Stimulated activated CD4-positive, alpha-beta T cell treated with anti-CD3 and anti-CD28 coated beads, Interleukin-15, amount 100 ng/mL, for 24 hours (primary cell): ENCODE data around the gene DIAPH3.

Experiments
- DNase-seq: peaks from one replicate; pipeline ENCODE4 v3.0.0-alpha.2; 2020

Gene DIAPH3

DNA sequence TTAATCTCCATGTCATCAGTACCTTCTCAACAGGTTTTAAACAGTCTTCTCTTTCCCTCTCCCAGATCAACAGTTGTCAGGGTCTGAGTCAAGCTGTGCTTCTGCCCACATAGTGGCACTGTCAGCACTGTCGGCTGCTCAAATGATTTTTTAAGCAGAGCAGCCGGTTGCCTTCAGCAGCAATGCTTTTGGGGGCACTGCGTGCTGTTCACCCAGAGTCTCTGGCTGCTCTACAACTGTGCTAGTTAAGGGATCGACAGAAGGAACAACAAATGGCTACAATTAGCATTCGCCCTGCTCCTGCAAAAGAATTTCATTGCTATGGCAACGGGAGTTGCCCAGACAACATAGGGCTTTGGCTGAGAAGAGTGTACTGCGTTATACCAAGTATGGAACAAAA is 412.9 kb downstream of the DIAPH3 start:
- DNase-seq: no peak

DNA sequence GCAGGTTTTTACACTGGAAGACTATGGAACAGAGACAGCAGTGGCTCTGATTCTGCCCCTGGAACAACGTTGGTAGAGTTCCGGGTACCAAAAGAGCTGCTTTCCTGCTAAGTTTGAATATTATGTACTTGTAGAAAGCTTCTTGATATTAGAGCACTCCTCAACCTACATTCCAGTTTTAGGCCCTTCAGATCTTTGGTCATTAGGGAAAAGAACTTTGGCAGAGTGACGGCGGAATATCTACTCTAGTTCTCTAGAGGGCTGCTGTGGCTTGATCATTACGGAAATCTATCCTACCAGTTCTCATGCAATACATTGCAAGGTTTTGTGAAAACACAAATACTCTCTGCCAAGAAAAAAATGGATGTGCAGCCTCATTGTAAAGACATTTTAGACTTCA is 415.7 kb downstream of the DIAPH3 start:
- no peak for DNase-seq

DNA sequence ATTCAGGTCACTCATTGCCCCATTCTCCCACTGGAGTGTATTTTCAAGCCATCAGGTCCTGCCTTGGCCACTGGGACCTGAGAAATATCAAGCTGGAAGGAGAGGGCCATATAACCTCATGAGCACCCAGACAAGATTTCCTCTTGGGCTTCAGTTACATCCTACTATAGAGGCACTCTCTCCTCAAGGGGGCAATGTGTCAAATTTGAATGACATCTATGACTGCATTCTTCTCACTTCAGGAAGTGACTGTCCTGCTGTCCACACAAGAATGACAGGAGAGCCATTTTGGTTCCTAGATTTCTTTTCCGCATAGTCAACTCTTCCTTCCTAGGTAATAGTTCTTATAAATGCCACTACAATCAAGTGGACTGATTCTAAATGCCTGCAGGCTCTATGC is 416.2 kb downstream of the DIAPH3 start:
- no peak for DNase-seq

DNA sequence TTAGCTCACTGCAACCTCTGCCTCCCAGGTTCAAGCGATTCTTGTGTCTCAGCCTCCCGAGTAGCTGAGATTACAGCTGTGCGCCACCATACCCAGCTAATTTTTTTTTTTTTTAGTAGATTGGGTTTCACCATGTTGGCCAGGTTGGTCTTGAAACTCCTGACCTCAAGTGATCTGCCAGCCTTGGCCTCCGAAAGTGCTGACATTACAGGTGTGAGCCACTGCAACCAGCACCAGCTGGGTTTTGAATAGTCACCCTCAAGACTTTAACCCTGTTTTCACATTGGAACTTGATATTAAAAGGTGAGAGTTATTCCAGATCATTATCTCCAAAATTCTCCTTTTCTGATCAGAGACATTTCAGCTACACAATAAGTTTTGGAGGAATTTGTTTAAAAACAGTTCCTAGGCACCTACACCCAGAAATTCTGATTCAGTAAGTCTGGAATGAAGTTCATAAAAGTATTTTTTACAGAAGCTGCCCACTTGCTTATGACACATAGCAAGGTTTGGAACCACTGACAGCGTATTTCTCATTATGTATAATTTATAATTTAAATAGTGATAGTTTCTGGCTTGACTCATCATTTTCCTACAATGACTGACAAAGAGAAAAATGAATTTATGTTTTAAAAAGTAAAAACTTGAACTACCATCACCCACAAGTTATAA is 417.3 kb downstream of the DIAPH3 start:
- DNase-seq: no peak

DNA sequence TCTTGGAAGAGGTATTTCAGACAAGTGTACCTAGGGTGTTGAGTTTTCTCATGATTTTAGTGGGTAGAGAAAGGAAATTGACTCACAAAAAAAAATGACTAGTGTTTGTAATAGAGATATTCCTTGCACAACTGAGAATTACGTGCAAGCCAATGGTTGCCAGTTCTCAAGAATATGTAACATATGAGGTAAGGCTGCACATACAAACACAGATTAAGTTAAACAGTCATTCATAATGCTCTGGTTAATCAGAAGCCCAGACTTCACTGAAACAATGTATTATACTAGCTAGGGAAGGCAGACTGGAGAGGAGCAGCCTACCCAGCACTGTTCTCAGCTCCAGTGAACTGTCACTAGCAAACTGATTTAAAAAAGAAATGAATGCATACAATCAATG is 418.3 kb downstream of the DIAPH3 start:
- no peak for DNase-seq

DNA sequence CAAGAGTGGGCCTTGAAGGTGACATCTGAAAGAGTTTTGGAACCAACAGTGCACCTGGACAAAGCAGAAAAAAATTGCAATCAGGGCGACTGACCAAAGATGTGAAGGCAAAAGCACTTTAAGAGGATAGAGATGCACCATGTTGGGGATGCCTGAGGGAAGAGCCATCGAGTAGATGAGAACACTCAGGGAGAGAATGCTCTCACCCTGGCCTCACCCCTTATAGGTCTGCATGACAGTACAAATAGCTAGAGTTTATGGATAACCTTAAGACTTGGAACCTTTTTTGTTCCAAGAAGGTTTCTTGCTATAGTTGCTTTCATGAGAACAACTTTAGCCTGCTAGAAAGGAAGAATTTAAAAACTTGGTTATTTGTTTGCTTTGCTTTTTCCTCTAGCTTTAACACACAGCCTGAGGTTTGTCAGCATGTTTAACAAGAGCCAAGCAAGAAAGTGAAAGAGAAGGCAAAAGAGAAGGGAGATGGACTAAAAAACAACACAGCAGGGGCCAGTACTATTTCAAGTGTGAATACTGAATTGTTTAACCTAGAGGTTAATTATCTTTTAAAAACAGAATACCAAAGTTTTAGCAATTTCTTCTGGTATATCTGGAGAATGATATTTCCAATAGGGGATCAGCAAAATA is 418.9 kb downstream of the DIAPH3 start:
- no peak for DNase-seq

DNA sequence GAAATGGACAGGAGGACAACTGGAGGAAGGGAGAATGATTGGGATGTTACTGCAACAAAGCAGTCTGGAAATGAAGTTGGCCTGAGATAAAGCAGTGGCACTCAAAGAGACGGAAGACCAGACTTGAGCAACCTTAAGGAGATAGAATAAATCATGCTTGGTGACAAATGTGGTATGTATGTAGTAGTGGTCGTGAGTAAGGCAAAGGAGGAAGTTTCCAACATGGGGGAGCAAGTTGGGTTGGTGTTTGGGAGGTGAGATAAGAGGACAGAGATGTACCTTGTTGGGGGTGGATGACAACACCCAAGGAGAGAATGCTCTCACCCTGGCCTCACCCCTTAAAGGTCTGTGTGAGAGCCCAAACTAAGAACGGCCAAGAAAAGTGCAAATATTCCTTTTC is 420.5 kb downstream of the DIAPH3 start:
- no peak for DNase-seq

DNA sequence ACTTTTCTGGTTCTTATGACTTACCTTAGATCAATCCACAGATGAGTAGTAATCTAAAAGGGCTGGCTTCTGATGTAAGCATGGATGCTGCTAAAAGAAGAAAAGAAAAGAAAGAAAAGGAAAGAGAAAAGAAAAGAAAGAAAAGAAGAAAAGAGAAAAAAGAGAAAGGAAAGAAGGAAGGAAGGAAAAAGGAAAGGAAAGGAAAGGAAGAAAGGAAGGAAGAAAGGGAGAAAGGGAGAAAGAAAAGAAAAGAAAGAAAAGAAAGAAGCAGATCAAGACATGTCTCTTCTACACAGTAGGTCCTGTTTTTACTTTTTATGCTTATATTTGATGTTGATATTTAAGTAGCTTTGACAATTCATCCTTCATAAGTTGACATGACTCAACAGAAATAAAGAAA is 421.3 kb downstream of the DIAPH3 start:
- no peak for DNase-seq

DNA sequence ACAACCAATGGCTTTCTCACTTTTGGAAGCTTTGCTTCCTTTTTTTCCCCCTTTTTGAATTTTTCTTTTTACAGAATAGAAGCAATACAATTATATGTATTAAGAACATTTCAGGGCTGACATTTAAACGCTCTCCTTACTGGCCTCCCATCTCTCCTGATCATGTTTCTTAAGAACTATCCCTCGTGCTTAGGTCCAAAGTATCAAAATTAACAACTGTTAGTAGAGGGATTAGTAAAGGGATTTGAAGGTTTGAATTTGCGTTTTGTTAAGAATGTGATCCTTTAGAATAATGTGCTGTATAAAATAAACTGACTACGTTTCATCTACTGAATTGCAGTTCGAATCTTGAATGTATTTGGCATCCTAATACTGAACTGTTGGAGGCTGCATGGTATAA is 424.8 kb downstream of the DIAPH3 start:
- no peak for DNase-seq

DNA sequence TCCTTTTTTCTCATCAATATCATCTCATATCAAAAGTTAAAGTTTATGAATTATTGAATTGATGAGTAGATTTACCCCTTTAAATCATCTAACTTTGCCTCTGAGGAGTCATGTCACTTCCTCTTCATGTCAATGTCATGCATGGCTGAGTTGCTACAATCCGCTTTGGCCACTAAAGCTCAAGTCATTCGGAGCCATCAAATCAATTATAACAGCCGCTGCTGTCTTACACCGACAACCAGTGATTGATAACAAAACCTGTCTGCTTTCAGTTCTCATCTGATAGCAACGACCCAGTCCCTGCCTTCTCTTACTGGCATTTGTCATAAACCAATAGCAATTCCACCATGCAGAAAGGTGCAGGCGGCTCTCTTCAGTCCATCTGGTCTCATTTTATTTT is 429.3 kb downstream of the DIAPH3 start:
- DNase-seq: no peak

DNA sequence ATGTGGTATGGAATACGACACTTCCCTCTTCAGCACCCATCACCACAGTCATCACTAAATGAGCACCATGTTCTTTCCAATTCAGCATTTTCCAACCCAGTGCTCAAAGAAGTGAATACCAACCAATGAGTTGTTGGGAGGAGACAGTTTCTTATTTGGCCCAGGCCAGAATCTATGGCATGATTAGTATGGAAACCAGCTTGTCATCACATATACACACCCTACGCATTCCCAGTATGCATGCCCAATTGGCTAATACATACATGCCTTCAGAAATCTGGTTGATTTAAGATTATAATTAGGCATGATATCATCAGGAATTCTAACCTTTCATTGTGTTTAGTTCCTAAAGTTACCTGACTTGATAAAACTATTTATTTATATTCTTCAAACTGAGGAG is 430.0 kb downstream of the DIAPH3 start:
- no peak for DNase-seq

DNA sequence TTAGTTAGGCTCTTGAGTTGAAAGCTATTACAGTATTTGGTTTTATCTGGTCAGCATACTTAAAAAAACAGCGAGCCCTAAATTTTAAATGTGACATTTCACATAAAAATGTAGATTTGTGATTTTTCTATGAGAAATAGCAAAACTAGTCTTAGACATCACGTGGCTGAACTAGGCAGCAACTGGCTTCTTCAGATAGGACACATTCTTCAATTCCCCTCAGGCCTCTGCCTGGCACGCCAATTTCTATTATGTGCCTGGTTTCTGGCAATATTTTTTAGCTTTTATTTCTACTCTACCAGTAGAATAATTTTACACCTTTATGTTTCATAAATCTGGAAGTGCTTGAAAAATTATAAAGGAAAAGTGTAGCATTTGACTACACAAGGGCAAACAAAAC is 433.7 kb downstream of the DIAPH3 start:
- no peak for DNase-seq

DNA sequence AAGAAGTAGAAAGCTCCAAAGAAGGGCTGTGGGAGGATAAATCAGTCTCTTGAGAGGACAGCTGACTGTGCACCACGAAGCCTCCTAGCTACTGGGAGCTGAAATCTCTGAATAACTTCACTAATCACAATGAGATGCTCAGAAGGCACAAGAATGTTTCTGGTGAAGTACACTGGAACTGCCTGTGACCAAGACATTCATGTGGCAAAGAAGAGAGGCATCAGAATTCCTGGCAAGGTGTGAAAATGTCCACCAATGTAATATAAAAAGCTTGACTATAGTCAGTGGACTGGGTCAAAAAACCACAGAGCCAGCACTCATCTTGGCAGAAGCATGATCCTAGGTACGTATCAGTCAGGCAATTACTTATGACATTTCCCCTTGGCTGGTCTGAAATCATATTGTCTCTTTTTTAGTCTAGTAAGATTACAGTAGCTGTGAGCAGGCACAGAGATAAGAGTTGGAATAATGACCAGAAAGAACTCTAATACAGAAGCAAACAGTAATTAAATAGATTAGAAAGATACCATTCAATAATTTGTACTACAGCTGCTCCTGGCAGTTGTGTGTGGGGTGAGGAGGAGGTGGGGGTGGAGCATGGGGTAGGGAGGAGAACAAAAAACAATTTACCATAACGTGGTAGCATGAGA is 434.7 kb downstream of the DIAPH3 start:
- DNase-seq: no peak

DNA sequence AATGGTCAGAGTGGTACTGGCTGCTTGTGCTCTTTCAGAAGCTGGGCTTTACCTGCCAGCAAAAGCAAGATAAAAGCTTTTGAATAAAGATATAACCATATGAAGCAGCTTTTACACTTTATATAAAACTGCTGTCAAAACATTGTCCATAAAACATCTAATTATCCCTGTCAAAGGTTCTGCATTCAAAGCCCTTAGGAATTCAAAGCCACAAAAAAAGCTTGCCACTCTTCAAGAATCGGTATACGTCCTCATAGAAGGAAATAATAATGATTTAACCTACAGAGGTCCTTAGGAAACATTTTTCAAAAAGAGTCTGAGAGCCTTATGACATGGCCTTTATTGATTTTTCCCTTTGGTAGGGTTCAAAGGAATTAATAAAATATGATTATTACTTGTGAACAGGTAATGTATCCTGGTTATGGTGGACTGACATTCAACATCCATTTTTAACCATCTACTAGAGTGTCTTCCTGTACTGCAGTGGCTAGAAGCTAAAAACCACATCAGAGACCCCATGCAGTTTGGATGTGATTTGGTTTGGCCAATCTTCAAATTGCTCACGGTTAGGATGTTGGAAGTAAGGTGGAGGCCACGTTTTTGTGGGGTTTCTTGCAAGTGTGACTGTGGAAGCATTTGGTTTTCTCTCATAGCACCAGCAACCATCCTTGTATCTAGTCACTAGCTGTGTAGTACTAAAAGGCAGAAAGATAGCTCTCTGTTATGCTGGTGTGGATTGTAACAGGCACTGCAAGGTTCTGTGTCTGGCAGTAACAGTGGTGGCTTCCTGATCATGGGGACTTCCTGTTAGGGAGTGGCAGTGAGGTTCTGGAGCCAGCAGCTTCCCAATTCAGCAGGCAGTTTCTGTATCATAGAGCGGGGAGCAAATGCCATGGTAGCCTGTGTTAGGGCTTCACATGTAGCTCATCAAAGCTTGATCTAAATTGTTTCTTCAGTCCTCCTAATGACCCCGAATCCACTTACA is 441.5 kb downstream of the DIAPH3 start:
- DNase-seq: no peak

DNA sequence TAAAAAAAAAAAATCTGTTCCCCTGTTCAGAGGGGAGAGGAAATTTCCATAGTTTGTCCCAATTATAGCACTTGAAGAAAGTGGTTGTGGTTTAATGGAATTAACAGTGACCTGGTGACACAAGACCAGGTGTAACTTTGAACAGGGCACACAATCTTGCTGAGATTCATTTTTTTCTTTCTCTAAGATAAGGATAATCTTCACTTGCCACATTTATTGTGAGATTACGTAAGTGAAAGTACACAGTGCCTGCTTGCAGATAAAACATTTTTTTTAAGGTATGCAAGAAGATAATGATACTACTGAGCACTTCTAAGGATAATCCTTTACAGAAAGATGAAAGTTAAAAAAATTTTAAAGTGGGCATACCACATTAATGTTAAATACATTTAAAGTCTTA is 448.1 kb downstream of the DIAPH3 start:
- no peak for DNase-seq

DNA sequence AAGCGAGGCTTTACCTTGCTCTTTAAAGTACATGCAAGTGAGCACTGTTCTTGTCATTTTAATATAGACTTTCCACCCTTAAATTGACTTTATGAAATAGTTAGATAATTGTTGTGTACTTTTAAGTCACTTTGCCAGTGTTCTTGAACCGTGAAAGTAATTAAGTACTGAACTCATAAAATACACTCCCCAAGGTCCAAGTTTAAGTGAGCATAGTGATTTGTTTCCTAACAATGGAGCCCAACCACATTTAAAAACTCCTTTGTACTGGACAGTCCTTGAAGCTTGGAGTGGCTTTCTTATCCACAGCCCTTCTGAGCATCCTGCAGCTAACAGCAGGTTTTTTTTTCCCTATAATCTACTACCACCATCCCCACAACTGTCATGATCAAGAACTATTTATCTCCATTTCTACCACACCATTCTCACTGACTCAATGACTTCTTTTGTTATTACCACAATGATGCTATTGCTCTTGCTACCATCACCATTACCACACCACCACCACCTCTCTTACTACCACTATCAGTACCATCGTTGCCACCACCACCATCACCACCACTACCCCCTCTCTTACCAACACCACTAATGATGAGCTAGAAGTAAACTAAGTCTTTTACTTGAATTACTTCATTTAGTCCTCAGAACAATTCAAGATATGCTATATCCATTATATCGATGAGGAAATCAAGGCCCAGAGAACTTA is 452.6 kb downstream of the DIAPH3 start:
- no peak for DNase-seq

DNA sequence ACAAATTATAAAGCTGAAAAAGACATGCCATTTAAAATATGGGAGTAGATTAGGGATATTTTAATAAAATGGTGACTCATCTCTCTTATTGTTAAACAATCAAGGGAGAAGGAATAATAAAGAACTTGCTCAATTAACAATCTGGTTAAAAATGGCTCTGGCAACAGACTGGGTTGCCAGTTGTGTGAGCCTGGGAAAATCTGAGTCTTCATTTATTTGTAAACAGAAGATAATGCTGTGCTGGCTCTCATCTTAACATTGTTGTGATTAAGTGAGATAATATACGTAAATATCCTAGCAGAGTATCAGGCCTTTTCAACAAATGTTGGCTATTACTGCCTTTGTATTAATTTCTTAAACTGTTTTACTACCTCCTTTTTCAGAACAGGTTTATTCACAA is 453.3 kb downstream of the DIAPH3 start:
- no peak for DNase-seq

DNA sequence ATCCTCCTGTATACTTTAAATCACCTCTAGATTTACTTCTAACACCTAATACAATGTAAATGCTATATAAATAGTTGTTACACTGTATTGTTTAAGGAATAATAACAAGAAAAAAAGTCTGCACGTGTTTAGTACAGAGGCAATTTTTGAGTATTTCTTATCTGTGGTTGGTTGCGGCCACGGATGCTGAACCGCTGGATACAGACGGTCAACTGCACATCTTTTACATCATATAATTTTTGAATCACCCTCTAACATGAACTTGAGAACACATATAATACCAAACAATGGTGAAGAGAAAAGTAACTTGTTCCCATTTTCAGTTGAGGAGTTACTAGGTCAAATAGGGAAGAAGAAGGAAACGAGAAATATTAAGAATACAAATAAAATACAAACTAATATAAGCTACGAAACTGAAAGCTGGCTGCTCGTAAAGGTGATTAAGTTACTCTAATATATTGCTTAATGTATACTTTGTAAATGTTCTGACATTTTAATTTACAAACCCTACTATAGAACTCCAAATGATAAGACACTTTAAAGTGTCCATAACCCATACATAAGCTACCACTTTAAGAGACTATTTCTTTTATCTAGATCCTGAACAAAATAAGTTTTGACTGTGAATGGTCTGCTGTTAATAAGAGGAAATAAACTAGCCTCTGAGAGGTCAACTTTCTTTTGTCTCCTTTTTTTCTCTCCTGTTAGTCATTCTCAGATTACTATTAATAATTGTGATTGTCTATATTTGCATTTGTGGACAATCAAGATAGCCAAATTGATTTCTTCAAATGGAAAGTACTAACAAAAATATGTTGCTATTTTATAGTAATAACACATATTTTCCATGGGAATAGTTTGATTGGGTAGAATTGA is 457.4 kb downstream of the DIAPH3 start:
- DNase-seq: no peak

DNA sequence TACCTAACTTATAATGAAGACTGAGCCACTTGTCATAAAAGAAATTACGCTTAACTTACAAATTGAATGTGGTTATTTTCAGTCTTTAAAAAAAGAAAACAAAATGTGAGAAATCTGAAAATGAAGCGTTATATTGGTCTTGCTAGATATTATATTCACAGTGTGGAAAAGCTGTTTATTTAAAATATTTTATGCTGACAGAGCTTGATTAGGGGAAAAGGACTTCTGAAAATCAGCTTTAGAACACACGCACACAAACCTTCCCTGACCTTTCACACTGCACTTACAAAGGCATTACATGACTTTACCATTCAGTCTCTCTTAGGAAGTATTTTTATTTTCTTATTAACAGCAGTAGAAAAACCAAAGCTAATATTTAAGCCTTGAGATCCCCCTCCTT is 461.5 kb downstream of the DIAPH3 start:
- no peak for DNase-seq

DNA sequence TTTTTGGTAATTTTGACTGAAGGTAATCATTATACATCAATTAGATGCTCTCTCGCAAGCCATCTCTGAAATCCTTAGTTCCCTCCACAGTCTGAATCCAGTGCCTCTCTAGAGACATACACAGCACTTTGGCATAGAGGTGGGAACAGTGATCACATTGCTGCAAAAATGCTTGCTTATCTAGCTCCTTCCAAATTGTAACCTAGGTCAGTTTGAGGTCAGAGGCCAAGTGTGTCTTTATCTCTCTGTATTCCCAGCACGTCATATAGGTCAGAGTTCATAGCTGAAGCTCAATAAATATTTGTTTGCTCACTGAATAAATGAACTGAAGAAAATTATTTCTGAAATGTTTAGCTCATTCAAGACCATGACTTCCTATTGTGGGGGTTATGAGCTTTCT is 462.5 kb downstream of the DIAPH3 start:
- no peak for DNase-seq

DNA sequence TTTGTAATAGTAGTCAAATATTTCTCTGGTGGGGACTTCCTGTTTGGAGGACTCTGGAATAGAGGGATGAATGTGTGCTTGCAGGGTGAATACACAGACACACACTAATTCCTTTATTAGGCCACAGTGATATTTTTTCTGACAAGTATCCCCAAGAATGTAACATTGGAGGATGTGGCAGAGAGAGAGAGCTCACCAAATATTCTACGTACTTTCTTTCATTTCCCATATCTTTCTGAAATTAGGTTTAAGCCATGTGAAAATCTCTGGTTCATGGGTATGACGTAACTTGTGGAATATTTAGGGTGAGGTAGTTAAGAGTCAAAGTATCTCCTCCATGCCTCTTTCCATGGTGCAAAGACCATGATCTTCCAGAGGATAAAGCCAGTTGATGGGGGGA is 463.4 kb downstream of the DIAPH3 start:
- no peak for DNase-seq

DNA sequence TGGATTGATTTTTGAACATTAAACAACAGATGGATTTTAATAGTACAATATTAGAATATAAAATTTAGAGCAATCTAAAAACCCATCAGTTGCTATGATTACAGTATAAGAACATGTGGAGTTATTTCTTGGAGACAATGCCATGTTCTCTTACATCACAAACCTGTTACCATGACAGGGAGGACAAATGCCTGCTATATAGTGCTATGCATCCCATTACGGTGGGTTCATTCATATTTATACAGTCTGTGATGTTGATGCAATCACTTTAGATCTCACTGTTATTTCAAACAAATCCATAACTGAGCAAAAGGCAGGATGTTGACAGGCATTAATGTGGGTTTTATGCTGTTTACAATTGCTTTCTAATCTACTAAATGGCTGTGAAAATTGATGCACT is 467.5 kb downstream of the DIAPH3 start:
- DNase-seq: no peak
